T-helper 2 cell treated with Interferon-gamma antibody and Interleukin-4, amounts not matched to agents 100 ng/mL and 5 ng/mL, for 36 hours (primary cell): ENCODE results near the gene TMED6. TPM values are rescaled to one million over a fixed set of nuclear protein-coding genes. Genes with fewer than 3 reads are reported as not detected.

Experiments
- intact Hi-C: fragments of 100-400 bp; cut with micrococcal nuclease; formaldehyde crosslinking; loops from one replicate; pipeline ENCODE4 v1.15.1; 2023
- total RNA-seq: library from RNA; stranded (reverse); gene quantifications from 2 replicates; pipeline ENCODE4 v1.2.3, GENCODE V29; 2022

The TMED6 gene
- total RNA-seq, result 1.8 and 2.0 TPM in 2 replicates

DNA sequence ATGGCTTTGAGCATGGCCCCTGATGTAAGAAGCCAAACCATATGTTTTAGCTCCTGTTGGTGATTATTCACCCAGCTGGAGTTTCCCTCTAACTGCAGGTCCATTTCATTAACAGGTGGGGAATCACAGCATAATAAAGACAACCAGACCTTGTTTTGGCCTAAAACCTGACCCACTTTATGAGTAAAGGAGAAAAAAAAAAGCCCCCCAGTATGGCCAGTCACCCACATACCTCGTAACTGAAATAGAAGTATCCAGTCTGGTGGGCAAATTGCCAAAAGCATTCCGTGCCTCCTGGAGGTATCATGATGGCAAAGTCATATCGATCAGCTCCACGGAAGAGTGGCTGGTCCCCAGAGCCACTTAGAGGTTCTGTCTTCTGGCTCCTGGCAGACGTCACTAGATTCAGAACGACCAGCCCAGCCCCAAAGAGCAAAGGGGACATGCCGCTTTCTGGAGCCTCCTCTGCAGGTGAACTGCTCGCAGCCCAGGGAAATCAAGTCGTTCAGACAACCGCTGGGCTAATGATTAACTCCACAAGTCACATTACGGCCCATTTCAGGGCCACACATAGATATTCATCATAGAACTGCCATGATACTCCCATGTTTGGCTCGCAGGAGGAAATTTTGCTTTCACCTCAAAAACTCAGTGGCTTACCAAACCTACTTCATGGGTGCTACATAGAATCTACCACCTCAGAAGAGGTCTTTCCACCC, at the start of gene TMED6:
TMED6 (minus strand) TSS at position 478 of the 719 bp plus-strand sequence; CDS start at position 445, 33 bp downstream.
- intact Hi-C loops, result no loop called here

DNA sequence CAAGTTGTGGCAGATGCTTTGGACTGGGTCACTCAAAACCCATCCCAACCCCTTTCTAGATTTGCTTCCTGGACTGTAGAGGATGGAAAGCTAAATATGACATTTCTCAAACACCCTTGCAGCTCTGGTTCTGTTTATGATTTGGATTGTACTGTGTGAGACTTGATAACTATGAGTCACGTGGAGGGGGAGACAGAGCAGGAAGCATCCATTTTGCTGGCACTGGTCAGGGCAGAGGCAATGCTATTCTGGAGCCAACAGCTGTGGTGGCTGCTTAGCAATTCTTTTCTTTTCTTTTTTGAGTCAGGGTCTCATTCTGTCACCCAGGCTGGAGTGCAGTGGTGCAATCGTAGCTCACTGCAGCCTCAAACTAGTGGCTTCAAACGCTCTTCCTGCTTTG, 47.8 kb upstream of the TMED6 start:
- intact Hi-C loops, result no loop called here

DNA sequence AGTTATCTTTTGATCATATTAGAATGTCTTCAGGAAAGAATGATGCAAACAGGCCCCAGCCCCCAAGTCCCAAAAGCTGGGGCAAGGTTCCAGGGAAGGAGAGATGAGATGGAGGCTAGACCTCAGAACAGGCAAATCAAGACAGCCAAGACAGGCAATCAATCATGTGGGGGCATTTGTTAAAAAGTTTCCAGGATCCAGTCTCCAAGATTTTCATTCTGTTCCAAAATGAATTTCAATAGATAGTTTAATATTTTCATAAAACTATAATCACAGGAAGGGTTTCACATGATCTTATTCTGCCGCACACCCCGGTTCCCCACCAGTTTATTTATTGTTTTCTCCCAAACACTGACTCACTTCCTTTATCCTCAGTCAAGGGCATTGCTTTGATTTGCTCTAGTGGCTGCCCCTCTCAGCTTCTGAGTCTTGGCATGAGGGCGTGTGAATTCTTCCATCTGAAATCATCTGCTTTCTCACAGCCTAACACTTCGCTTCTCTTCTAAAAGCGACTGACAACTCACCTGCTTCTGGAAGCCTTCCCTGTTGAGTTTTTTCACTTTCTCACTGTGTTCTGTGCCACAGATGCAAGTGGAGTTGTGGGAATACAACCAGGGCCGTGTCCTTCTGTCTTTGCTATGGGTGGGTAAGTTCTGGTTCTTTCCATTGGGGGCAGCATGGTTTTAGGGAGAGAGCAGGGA, 46.4 kb upstream of the TMED6 start:
- intact Hi-C loops, result loop anchor here (2.0 kb wide), 4 partner anchors 27 to 357 kb away; partner anchors contain the start of genes CYB5B, NFAT5 and NOB1

DNA sequence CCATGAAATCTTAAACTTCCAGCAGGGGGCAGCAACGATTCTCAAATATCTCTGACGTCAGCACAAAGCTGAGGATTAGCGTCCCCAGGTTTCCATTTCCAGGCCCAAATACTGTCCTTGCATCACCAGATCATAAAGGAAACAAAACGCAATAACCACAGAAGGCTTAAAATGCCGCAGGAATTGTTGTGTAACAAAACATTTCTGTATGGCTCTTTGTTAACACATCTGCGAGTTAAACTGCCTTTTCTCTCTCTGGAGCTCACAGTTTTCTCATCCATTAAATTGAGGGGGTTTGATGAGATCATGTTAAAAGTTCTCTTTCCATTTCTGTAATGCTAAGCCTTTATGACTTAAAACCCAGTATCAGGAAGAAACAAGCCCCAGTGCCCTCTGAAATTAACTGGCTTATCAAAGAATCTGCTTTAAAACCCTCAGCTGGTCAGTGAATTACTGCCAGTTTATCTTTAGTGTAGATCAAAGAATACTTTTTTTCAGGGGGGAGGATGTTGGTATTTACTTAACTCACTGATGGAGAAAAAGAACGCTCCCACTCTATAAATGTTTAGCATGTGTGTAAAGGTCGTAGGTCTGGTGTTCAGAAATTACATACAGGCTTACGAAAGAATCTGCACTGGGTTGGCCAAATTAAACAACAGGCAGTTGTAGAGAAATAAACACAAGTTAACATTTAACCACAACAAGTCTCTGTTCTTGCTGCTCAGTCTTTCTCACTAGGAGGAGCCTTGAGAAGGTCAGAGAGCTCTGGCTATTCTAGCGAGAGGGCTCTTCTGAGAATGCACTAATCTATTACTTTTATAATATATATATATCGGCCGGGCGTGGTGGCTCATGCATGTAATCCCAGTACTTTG, 44.8 kb upstream of the TMED6 start:
- intact Hi-C loops, result loop anchor here (2.0 kb wide), 4 partner anchors 28 to 358 kb away; partner anchors contain the start of genes CYB5B, NFAT5 and NOB1

DNA sequence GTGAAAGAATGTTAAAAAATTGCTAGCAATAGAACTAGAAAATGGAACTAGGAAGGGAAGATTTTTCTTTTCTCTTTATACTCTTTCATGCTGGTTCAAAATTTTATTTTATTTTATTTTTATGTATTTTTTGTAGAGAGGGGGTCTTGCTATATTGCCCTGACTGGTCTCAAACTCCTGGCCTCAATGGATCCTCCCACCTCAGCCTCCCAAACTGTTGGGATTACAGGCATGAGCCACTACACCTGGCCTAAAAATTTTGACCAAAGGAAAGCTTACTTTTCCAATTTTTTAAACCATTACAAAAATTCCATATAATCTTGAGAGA, 44.2 kb upstream of the TMED6 start:
- intact Hi-C loops, result loop anchor here (2.0 kb wide), 4 partner anchors 29 to 359 kb away; partner anchors contain the start of genes CYB5B, NFAT5 and NOB1

DNA sequence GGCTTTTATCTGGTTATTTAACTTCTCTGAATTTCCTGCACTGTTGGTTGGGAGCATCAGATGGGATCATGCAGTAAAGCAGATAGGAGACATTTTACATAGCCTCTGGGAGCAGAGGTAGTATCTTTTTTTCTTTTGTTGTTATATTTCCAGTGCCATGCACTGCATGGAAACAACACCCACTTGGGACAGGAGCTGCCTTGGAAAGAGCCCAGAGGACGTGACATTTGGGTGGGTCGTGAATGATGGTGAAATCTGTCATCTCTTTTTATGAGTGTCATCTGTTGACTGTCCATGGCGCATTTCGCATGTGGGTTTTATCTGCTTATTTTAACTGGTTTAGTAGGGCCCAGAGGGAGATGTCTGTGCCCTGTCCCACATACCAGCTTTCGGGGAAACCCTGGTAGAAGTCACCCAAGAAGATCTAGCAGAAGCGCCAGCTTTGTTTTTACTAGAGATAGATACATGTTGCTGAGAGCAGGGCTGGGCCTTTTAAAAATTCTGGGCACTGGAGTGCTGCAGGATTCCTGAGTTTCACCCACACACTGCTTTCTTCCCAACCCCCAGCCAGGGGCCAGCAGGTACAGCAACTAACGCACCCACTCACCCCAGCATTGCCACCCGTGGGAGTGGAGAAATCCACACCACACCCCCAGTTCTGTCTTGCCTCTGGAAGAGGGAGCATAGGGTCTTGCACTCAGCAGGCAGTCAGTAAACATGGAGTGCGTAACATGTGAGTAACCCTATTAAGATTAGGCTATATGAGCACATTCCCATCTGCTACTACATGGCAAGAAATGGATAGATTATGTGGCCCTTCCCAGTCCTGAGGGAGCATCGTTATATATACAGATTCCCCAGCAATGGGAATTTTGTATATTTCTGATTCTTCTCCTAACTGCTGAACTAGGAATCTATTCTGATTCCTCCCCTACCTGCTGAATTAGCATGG, 42.6 kb upstream of the TMED6 start:
- intact Hi-C loops, result no loop called here

DNA sequence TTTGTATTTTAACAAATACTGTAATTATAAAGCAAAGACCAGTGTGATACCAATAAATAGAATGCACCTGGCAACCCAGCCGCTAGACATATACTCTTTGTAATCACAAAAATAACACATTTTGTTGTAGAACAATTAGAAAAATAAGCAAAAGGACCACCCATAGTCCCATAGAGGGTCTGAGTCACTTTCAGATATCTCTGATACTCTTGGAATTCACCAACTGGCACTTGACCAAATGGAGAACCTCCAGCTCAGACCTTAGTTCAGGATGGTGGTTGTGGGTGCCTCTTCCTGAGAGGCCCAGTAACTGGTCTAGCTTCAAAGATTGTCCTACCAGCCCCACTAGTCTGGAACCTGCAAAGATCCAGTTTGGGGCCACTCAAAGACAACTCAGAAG, 35.0 kb upstream of the TMED6 start:
- intact Hi-C loops, result loop anchor here (1.0 kb wide), 1 partner anchor 38 kb away; the partner anchor contains the start of gene CYB5B

DNA sequence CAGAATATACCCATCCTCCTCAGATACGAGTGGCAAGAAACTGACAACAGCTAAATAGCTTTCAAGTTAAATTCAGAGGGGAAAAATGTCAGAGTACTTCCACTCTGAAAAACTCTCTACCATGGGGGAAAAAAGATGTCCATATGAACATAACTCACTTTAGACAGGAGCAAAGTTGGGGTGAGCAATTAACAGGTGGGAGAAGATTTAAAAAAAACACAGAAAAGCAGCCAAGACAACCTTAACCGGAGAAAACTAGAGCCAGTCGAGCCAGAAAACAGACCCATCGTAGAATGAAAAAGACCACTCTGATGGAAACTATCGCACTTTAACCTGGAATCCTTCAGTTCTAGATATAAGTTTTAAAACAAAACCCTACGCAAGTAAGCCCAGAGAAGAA, 33.4 kb upstream of the TMED6 start:
- intact Hi-C loops, result loop anchor here (1.0 to 2.0 kb wide), 2 partner anchors 46 to 54 kb away; partner anchors contain the start of genes COG8, NIP7 and PDF

DNA sequence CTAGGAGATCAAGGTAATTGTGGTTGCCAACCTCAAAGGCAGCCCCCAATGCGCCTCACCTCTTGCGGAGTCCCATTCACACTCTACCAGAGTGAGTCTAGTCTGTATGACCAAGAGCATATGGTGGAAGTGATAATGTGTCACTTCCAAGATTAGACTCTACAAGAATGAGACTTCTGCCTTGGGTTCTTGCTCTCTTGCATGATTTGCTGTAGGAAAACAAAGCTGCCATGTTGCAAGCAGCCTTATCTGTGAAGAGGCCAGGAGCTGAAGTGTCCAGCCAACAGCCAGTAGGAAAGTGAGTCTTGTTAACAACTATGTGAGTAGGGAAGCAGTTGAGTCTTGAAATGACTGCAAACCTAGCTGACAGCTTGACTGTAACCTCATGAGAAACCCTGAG, 30.8 kb upstream of the TMED6 start:
- intact Hi-C loops, result no loop called here

DNA sequence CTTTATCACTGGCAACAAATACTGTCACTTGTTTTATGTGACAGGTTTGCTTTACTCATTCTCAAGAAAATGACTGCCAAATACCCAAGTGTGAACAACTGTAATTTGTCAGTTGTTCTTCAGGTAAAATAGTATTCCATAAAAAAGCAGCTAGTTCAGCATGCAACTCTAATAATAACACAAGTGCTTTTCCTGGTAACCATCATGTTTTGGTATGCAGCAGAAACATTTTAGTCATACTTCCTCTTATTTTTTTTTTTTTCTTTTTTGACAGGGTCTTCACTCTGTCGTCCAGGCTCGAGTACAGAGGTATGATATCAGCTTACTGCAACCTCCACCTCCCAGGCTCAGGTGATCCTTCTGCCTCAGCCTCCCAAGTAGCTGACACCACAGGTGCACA, 29.6 kb upstream of the TMED6 start:
- intact Hi-C loops, result no loop called here

DNA sequence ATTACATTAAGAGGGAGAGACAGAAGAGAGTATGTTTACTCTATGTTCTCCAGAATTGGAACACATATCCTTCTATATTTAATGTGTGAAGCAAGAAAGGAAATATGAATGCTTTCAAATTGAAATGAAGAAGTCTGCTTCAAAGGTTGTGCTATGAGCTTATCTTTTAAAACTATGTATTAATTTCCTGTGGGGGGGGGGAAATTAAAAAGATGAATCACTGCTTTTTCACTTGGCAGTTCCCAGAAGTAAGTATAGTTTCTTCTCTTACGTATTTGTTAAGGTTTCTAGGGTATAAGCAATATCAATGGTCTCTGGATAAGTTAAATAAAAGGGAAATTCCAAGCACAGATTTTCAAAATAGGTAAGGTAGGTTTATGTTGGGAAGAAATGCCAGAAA, 27.2 kb upstream of the TMED6 start:
- intact Hi-C loops, result no loop called here

DNA sequence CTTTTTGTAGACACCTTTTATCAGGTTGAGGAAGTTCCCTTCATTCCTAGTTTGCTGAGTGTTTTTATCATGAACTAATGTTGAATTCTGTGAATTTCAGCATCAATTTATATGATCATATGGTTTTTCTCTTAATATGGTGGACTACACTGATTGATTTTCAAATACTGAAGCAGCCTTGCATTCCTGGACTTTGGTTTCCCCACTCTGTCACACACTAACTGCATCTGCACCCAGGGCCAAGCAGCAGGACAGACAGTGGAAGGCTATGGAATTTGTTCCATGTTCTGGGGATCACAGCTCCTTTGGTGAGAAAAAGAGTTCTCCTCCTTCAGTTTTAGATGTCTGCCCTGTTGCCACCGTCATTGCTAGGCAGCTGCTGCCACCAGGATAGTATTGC, 26.4 kb upstream of the TMED6 start:
- intact Hi-C loops, result no loop called here

DNA sequence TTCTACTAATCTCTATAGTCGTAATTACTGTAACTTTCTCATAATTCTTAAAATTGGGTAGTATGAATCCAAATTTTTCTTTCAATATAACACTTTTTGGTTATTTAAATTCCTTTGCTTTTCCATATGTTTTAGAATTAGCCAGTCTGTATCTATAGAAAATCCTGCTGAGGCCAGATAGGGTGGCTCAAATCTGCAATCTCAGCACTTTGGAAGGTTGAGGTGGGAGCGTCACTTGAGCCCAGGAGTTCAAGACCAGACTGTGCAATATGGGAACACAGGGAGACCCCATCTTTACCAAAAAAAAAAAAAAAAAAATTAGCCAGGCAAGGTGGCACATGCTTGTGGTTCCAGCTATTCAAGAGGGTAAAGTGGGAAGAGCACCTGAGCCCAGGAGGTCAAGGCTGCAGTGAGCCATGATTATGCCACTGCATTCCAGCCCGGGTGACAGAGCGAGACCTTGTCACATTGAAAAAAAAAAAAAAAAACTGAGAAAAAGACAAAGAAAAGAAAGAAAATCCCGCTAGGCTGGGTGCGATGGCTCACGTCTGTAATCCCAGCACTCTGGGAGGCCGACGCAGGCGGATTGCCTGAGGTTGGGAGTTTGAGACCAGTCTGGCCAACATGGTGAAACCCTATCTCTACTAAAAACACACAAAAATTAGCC, 24.9 kb upstream of the TMED6 start:
- intact Hi-C loops, result no loop called here

DNA sequence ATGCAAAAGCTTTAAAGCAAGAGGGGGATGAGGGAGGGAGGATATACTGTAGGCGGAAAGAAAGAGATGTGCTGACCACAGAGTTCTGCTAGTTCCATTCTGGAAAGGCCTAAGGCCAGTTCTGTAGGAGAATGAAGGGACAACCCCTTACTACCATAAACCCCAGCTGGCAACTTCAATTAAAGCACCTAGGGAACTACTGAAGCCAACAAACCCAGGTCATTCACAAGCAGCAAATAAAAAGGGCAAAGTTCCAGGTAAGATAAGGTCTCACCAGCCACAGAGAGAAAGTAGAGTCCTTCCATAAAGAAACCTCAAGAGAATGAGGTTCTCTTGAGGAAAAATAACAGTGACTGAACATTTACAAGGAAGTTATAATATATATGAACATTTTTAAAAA, 21.4 kb upstream of the TMED6 start:
- intact Hi-C loops, result no loop called here

DNA sequence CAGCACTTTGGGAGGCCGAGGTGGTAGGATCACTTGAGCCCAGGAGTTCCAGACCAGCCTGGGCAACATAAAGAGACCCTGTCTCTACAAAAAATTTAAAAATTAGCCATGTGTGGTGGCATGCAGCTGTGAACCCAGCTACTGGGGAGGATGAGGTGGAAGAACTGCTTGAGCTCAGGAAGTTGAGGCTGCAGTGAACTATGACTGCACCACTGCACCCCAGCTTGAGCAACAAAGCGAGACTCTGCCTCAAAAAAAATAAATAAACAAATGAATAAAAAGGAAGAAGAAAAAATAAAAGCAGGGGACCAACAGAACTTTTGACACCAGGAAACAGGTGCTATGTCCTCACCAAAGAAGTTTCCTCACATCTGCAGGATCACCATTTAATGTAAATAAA, 20.0 kb upstream of the TMED6 start:
- intact Hi-C loops, result no loop called here

DNA sequence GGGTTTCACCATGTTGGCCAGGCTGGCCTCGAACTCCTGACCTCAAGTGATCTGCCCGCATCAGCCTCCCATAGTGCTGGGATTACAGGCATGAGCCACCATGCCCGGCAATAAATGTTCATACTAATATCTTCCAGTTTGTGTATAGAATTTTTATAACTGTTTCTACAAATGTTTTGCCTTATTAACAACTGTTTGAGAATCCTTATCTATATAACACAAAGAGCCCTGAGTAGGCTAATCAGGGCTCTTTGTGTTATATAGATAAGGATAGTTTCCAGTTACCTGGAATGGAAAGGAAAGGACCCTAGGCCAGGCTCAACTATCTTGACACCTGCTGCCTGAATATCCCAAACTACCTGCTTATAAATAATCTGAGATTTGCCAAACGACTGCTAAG, 17.3 kb upstream of the TMED6 start:
- intact Hi-C loops, result no loop called here

DNA sequence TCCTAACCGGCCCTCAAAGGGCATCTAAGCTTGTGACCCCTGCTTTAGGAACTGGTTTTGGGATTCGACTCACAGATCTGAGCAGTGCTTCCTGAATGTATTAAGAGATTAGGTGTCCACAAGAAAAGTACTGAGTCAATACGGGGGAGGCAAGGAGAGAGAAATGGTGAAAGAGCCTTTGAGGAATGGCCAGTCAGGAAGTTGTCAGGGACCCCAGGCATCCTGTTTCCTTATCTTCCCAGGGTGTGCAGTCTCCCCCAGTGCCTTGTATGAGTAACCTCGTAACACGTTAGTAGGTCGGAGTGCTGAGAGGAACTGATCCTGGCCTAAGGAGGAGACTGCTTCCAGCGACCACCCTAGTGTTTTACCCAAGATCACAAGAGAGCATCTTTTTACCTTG, 16.4 kb upstream of the TMED6 start:
- intact Hi-C loops, result no loop called here

DNA sequence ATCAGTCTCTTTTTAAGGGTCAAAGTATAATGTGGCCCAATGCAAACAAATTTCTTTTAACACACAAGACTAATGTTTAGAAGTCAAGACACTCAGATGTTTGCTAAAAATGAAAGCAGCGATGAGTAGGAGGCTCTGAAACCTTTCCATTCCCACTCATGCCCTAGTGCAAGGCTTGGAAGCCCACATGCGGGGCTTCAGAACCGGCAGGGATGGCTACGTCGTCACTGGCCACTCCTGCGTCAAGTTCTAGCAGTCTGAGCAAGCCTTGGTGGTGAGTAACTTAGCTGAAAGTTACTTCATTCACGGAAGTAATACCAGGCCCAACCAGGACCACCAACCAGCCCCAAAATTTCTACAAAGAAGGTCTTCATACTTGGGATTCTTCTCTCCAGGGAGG, 14.8 kb upstream of the TMED6 start:
- intact Hi-C loops, result no loop called here

DNA sequence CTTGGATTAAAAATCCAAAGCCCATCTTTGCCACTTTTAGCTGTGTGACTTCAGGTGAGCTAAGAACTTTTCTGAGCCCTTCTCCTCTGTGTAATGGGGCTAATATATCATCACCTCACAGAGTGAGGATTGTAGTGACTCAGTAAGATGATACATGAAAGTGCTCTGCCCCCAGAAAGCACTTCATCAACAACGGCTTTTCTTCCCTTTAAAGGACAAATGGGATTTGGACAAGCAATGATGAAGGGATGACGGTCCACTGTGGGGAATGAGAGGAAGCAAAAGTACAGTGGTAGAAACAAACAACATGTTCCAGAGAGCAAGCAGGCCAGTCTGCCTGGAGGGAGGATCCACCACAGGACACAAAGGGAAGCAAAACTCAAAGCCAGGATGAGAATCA, 14.3 kb upstream of the TMED6 start:
- intact Hi-C loops, result no loop called here

DNA sequence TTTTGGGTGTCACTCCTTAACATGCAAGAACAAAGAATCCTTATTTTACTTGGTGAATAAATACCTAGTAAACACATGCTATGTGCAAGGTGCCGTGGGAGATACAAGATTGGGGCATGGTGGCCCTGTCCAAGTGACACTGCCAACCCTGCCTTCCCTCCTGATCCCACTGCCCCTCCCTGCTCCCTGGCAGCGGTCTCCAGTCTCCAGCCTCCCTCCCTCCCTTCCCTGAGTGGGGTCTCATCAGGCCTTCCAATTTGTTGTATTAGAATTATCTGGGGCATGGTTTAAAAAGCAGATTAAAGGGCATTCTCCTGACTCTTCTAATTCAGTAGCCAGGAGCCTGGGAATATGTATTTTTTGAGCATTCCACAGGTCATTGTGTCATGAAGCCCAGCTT, 12.5 kb upstream of the TMED6 start:
- intact Hi-C loops, result no loop called here
